Prostate gland (tissue), 2 donors: Measurements from ENCODE around the gene TRIO.
A peak's percentile ranks its signal among the peaks of the same experiment; 100 is the strongest.

Experiments used
- POLR2AphosphoS5 ChIP-seq: sonication (generic); formaldehyde crosslinking; IDR thresholded peaks from one replicate; pipeline ENCODE4 v1.6.1; 2017; ENCODE audit warnings: antibody characterized with exemption
- TF ChIP-seq, protein P1 (sequence below), 4 experiments: fragments of 200-600 bp in 2 of 4; fragments of 450-650 bp in 2 of 4; sonication (generic) in 2 of 4; IDR thresholded peaks; 1 replicate in 3 of 4; 2 replicates in 1 of 4; pipeline ENCODE4 v1.5.1; 2016 to 2019; ENCODE audit warnings: antibody characterized with exemption in 4 of 4, mild to moderate bottlenecking in 2 of 4, moderate library complexity in 2 of 4

- TF ChIP-seq, protein P1, sequence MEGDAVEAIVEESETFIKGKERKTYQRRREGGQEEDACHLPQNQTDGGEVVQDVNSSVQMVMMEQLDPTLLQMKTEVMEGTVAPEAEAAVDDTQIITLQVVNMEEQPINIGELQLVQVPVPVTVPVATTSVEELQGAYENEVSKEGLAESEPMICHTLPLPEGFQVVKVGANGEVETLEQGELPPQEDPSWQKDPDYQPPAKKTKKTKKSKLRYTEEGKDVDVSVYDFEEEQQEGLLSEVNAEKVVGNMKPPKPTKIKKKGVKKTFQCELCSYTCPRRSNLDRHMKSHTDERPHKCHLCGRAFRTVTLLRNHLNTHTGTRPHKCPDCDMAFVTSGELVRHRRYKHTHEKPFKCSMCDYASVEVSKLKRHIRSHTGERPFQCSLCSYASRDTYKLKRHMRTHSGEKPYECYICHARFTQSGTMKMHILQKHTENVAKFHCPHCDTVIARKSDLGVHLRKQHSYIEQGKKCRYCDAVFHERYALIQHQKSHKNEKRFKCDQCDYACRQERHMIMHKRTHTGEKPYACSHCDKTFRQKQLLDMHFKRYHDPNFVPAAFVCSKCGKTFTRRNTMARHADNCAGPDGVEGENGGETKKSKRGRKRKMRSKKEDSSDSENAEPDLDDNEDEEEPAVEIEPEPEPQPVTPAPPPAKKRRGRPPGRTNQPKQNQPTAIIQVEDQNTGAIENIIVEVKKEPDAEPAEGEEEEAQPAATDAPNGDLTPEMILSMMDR (IDR thresholded peaks at IDR 0.05): no peak
- TF ChIP-seq POLR2AphosphoS5: peak; percentile 43
Measured at GRCh38 chr5:14428302-14429081, 285.4 kb downstream of the TRIO start.
